ENCODE measurements around the gene NUPR1. TPM values are rescaled to one million over a fixed set of nuclear protein-coding genes. Genes with fewer than 3 reads are reported as not detected.
A peak's percentile ranks its signal among the peaks of the same experiment; 100 is the strongest.

The NUPR1 gene
- total and polyA plus RNA-seq, 7 donors = 23.7 to 141 (median 46.0) TPM

- WGBS, 3 donors = 65 to 74% (median 67%) methylated on average over 7 of the region's 7 CpGs
- Histone ChIP-seq H3K9me3 (no peaks in the 10 kb centered on the region), H3K4me1 (peaks cover 19% of the 10 kb centered on the region), H3K27me3 (ENCODE audit: insufficient read depth in 3 of 3, low read length in 2 of 3) (no peaks in the 10 kb centered on the region), H3K27ac (peak overlapping the region; percentile 71), H3K4me3 (peak overlapping the region; percentile 25), H3K36me3 (ENCODE audit: insufficient read depth in 1 of 2, low read depth in 1 of 2) (no peaks in the 10 kb centered on the region)
- no peak for DNase-seq
- intact Hi-C loops (cut with DNase I) = no loop called here
- ATAC-seq = peak in 1 of 4 donors; percentile 9
- no peak for TF ChIP-seq CTCF (IDR thresholded peaks at IDR 0.05)
Observed at GRCh38 chr16:28543072-28543471, 4.3 kb upstream of the NUPR1 start.

GRCh38 chr16:28542646-28543045 lies 3.9 kb upstream of the NUPR1 start:
- peak overlapping the region; percentile 71 for H3K27ac ChIP-seq
- no peak overlapping the region for H3K4me3 ChIP-seq
- no peaks in the 10 kb centered on the region for H3K36me3 ChIP-seq (ENCODE audit: insufficient read depth in 1 of 2, low read depth in 1 of 2)
- intact Hi-C loops (cut with DNase I) = no loop called here
- H3K9me3 ChIP-seq = no peaks in the 10 kb centered on the region
- no peaks in the 10 kb centered on the region for H3K27me3 ChIP-seq (ENCODE audit: insufficient read depth in 3 of 3, low read length in 2 of 3)
- no peak for TF ChIP-seq CTCF (IDR thresholded peaks at IDR 0.05)
- DNase-seq = no peak
- WGBS, 3 donors = 80 to 88% (median 83%) methylated on average over 7 of the region's 7 CpGs
- peaks cover 19% of the 10 kb centered on the region for H3K4me1 ChIP-seq
- ATAC-seq = no peak

GRCh38 chr16:28540346-28540745 lies 1.6 kb upstream of the NUPR1 start:
- no peaks in the 10 kb centered on the region for H3K27me3 ChIP-seq (ENCODE audit: insufficient read depth in 3 of 3, low read length in 2 of 3)
- H3K4me3 ChIP-seq = no peak overlapping the region
- WGBS, 3 donors = 81 to 86% (median 86%) methylated on average over 3 of the region's 3 CpGs
- peak overlapping the region; percentile 97 for H3K27ac ChIP-seq
- TF ChIP-seq CTCF (IDR thresholded peaks at IDR 0.05) = no peak
- H3K36me3 ChIP-seq (ENCODE audit: insufficient read depth in 1 of 2, low read depth in 1 of 2) = peaks cover 0 to 6% of the 10 kb centered on the region in 2 donors
- ATAC-seq = no peak
- no peaks in the 10 kb centered on the region for H3K9me3 ChIP-seq
- DNase-seq = no peak
- intact Hi-C loops (cut with DNase I) = no loop called here
- H3K4me1 ChIP-seq = peaks cover 33% of the 10 kb centered on the region

GRCh38 chr16:28537964-28538732 lies 626 bp downstream of the NUPR1 start:
- Histone ChIP-seq H3K27me3 (ENCODE audit: insufficient read depth in 3 of 3, low read length in 2 of 3) (no peaks in the 10 kb centered on the region), H3K9me3 (no peaks in the 10 kb centered on the region), H3K4me3 (peak overlapping the region; percentile 73), H3K27ac (peak overlapping the region; percentile 97), H3K36me3 (ENCODE audit: insufficient read depth in 1 of 2, low read depth in 1 of 2) (peaks cover 0 to 6% of the 10 kb centered on the region in 2 donors), H3K4me1 (peaks cover 29% of the 10 kb centered on the region)
- intact Hi-C loops (cut with DNase I) = loop anchor here in 1 of 2 donors (5.0 kb wide), 1 partner anchor 46 kb away; the partner anchor contains the start of genes APOBR and CLN3
- DNase-seq = peak; percentile 30 to 61
- no peak for TF ChIP-seq CTCF (IDR thresholded peaks at IDR 0.05)
- ATAC-seq = peak in 1 of 4 donors; percentile 4
- 76 to 86% (median 82%) methylated on average over 13 of the region's 13 CpGs for WGBS, 3 donors

Data from psoas muscle (tissue), 8 donors.